Neural cell (in vitro differentiated cells): ENCODE measurements around the gene ZFR2.
A peak's percentile ranks its signal among the peaks of the same experiment; 100 is the strongest.

ENCODE experiments used
- CTCF ChIP-seq: fragments of 450-650 bp; IDR thresholded peaks from 2 replicates; pipeline ENCODE4 v1.5.1; 2014; ENCODE audit warnings: antibody characterized with exemption, mild to moderate bottlenecking, moderate library complexity; ENCODE audit not compliant: poor library complexity, severe bottlenecking
- EZH2 ChIP-seq: fragments of 200-600, 300-800 bp; shearing (Covaris generic), sonication (generic); IDR thresholded peaks from 2 replicates; pipeline ENCODE4 v1.6.1; 2014; ENCODE audit warnings: antibody characterized with exemption, low read length, borderline replicate concordance, mild to moderate bottlenecking; ENCODE audit not compliant: insufficient read depth, poor library complexity, severe bottlenecking
- POLR2AphosphoS5 ChIP-seq: IDR thresholded peaks from 2 replicates; pipeline ENCODE4 v1.6.1; 2012
- RAD21 ChIP-seq: fragments of 450-650 bp; conservative IDR thresholded peaks from 2 replicates; pipeline ENCODE4 v1.6.1; 2014; ENCODE audit warnings: antibody characterized with exemption, mild to moderate bottlenecking, moderate library complexity
- TAF1 ChIP-seq: IDR thresholded peaks from 2 replicates; pipeline ENCODE4 v1.6.1; 2012; ENCODE audit warnings: low read depth

- TF ChIP-seq RAD21: no peak
- no peak for TF ChIP-seq CTCF
- no peak for TF ChIP-seq EZH2
- TF ChIP-seq POLR2AphosphoS5: peak; percentile 43
- no peak for TF ChIP-seq TAF1
These were observed at the start of gene ZFR2 for GRCh38 chr19:3868770-3869456.
